BJ (cell line): ENCODE results near the gene LRMDA. TPM values are rescaled to one million over a fixed set of nuclear protein-coding genes. Genes with fewer than 3 reads are reported as not detected.

Experiments used
- CTCF ChIA-PET: fragments of 350-600 bp; formaldehyde crosslinking; extraction: SDS; loops from one replicate; lab custom pipeline; 2021; ENCODE audit warnings: antibody characterized with exemption, inconsistent platforms; lab: Yijun Ruan, JAX
- POLR2A ChIA-PET: fragments of 300-600 bp; sonication (Branson Sonifier 250); formaldehyde crosslinking; extraction: SDS; loops from one replicate; lab custom pipeline; 2021; ENCODE audit warnings: antibody characterized with exemption; lab: Charles Lee
- DNase-seq: peaks from one replicate; pipeline ENCODE4 v3.0.0-alpha.2; 2011; ENCODE audit warnings: low read depth
- H3K27me3 ChIP-seq: 2 replicates; pipeline ENCODE4 v1.6.0; 2011; ENCODE audit warnings: low read length; ENCODE audit not compliant: control insufficient read depth, insufficient read depth
- H3K36me3 ChIP-seq: 2 replicates; pipeline ENCODE4 v1.5.1; 2011; ENCODE audit warnings: low read length; ENCODE audit not compliant: control insufficient read depth, insufficient read depth
- H3K4me3 ChIP-seq: 2 replicates; pipeline ENCODE4 v1.5.1; 2011; ENCODE audit warnings: low read depth, mild to moderate bottlenecking, control low read depth, low read length
- polyA plus RNA-seq: library from polyadenylated mRNA; depleted of rRNA; stranded (reverse); fragments of >200 nt; gene quantifications from 2 replicates; pipeline ENCODE4 v1.2.3, GENCODE V29; 2011
- TF ChIP-seq, protein P1 (sequence below): IDR thresholded peaks from 2 replicates; pipeline ENCODE4 v1.5.1; 2011; ENCODE audit warnings: low read depth, mild to moderate bottlenecking, control low read depth, inconsistent platforms, low read length, moderate library complexity; ENCODE audit not compliant: insufficient read depth

Gene LRMDA
- polyA plus RNA-seq, 1 experiment, result not detected

- H3K4me3 ChIP-seq, result no peak overlapping the region
- ChIA-PET CTCF (no interaction called here), POLR2A (no interaction called here)
- TF ChIP-seq, protein P1, sequence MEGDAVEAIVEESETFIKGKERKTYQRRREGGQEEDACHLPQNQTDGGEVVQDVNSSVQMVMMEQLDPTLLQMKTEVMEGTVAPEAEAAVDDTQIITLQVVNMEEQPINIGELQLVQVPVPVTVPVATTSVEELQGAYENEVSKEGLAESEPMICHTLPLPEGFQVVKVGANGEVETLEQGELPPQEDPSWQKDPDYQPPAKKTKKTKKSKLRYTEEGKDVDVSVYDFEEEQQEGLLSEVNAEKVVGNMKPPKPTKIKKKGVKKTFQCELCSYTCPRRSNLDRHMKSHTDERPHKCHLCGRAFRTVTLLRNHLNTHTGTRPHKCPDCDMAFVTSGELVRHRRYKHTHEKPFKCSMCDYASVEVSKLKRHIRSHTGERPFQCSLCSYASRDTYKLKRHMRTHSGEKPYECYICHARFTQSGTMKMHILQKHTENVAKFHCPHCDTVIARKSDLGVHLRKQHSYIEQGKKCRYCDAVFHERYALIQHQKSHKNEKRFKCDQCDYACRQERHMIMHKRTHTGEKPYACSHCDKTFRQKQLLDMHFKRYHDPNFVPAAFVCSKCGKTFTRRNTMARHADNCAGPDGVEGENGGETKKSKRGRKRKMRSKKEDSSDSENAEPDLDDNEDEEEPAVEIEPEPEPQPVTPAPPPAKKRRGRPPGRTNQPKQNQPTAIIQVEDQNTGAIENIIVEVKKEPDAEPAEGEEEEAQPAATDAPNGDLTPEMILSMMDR, result no peak
- H3K36me3 ChIP-seq, result no peaks in the 10 kb centered on the region
- H3K27me3 ChIP-seq, result peaks cover 5% of the 10 kb centered on the region
- no peak for DNase-seq
These were observed 590.9 kb downstream of the LRMDA start for GRCh38 chr10:76022366-76022765.

DNA sequence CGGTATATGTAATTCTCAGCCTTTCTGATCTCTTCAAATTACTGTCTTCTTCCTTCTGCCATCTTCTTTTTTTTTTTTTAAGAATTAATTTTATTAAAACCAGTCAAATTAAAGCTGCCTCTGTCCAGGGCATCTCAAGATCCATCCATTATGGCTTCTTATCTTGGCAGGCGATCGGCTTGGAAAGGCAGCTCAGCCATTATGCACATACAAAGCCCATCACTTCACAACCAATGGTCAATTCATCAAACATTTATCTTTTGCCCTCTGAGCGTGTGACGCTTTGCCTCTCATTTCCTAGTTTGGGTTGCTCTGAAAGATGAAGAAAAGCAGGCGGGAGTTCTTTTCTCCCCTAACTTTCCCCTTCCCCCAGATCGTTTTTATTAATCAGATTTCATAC is 591.6 kb downstream of the LRMDA start:
- no peak overlapping the region for H3K4me3 ChIP-seq
- POLR2A ChIA-PET, result no interaction called here
- CTCF ChIA-PET, result interaction anchor here (0.9 kb wide), 1 partner anchor 14 kb away, joined by 3 read pairs; no protein-coding TSS in a partner anchor

DNA sequence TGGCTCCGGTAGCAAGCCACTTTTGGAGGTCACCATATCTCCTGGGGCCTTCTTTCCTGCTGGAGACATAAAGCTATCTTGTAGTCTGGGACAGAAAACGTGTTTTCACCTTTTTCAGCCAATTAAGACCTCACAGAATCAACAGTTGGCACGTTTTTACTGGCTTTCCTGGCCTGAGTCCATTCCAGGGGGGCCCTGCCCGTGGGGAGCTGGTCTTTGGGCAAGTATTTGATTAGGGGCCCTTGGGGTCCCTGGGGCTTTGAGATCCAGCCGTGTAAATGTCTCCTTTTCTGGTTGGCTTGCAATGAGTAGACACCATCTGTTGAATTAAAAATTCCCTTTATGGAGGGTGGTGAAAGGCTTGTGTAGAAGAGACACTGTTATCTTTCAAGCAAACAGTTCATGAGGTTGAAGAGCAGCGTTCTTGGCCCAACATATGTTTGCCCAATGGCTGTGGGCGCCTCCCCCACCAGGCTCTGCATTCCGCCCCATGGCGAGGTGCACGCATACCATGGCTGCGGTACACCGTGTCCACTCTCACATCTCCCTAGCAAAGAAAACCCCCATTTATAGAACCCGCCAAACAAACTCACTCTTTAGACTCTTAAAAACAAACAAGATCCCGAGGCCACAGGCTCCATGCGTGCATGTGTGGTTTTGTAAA is 593.2 kb downstream of the LRMDA start:
- H3K27me3 ChIP-seq, result peaks cover 5% of the 10 kb centered on the region
- ChIA-PET CTCF (no interaction called here), POLR2A (no interaction called here)
- TF ChIP-seq, protein P1, result no peak
- H3K4me3 ChIP-seq, result no peak overlapping the region
- DNase-seq, result no peak
- H3K36me3 ChIP-seq, result no peaks in the 10 kb centered on the region

More for the DNA sequence above, 591.6 kb downstream of the LRMDA start:
- TF ChIP-seq, protein P1, result no peak
- DNase-seq, result no peak
- H3K36me3 ChIP-seq, result no peaks in the 10 kb centered on the region
- peaks cover 5% of the 10 kb centered on the region for H3K27me3 ChIP-seq

DNA sequence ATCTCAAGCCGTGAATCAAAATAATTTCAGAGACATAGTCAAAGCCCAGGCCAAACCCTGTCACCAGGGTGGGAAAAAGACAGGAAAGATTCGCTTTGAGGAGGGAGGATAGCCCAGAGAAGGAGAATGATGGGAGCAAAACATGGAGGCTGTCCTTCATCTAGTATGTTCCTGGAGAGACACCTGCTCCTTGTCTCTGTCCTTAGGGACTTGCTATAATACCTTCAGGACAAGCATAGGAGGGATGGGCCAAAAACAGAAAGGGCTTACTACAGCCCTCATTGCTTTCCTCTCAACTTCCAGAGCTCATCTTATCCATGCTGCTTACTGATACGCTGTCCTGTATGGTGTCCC is 593.7 kb downstream of the LRMDA start:
- DNase-seq, result no peak
- TF ChIP-seq, protein P1, result no peak
- ChIA-PET CTCF (interaction anchor here (1.6 to 4.1 kb wide), 2 partner anchors 10 to 11 kb away, joined by 4 to 26 read pairs; no protein-coding TSS in a partner anchor), POLR2A (no interaction called here)
- Histone ChIP-seq H3K4me3 (no peak overlapping the region), H3K27me3 (peaks cover 5% of the 10 kb centered on the region), H3K36me3 (no peaks in the 10 kb centered on the region)

DNA sequence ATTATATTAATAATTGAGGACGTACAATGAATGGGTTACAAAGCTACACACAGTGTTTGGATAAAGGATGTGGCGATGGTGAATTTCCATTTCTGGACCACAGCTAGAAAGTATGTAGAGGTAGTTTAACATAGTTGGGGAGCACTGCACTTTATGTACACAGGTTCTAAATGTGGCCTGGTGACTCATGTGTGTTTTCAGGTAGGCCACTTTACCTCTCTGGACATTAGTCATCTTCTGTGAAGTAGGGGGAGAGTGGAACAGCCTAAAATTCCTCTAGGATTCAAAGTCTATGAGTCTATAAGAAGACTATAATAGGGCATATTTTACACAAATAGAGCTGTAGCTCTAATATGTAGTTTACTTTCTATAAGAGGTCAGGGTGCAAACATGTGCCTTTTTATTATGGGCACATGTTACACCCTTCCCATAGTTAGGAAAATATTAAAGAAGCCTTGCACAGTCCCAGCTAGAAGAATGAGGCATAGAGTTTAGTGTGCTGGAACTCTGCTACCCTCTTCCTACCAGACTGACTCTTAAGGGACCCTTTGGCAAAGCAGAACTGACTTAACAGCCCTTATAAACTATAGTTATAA is 594.9 kb downstream of the LRMDA start:
- ChIA-PET POLR2A (no interaction called here), CTCF (interaction anchor here (0.6 to 4.1 kb wide), 3 partner anchors 10 to 628 kb away, joined by 4 to 26 read pairs (median 5); no protein-coding TSS in a partner anchor)

More for the DNA sequence above, 594.9 kb downstream of the LRMDA start:
- no peaks in the 10 kb centered on the region for H3K36me3 ChIP-seq
- TF ChIP-seq, protein P1, result no peak
- peaks cover 5% of the 10 kb centered on the region for H3K27me3 ChIP-seq
- DNase-seq, result no peak
- H3K4me3 ChIP-seq, result no peak overlapping the region
